ENCODE data around the gene MAGI2. TPM values are rescaled to one million over a fixed set of nuclear protein-coding genes. Genes with fewer than 3 reads are reported as not detected.

Gene MAGI2
- total RNA-seq, 1 donor from 2014 or later = 5.8 TPM

GRCh38 chr7:79096361-79096805 is 357.1 kb downstream of the MAGI2 start:
- Mint-ChIP-seq H3K27me3 (ENCODE audit: low read depth) (no peaks in the 10 kb centered on the region), H3K4me1 (ENCODE audit: low read depth) (no peaks in the 10 kb centered on the region), H3K36me3 (ENCODE audit: low read depth) (no peaks in the 10 kb centered on the region), H3K9me3 (ENCODE audit: low read depth) (no peaks in the 10 kb centered on the region), H3K27ac (ENCODE audit: unreplicated experiment) (no peak overlapping the region), H3K4me3 (ENCODE audit: unreplicated experiment) (no peak overlapping the region)
- DNase-seq (ENCODE audit: low spot score) = no peak
- TF ChIP-seq CTCF (IDR thresholded peaks at IDR 0.05) = no peak

- peaks cover 8% of the 10 kb centered on the region for H3K9me3 Mint-ChIP-seq (ENCODE audit: low read depth)
- H3K4me1 Mint-ChIP-seq (ENCODE audit: low read depth) = no peaks in the 10 kb centered on the region
- no peak overlapping the region for H3K4me3 Mint-ChIP-seq (ENCODE audit: unreplicated experiment)
- DNase-seq (ENCODE audit: low spot score) = no peak
- no peak for TF ChIP-seq CTCF (IDR thresholded peaks at IDR 0.05)
- no peak overlapping the region for H3K27ac Mint-ChIP-seq (ENCODE audit: unreplicated experiment)
- H3K27me3 Mint-ChIP-seq (ENCODE audit: low read depth) = no peaks in the 10 kb centered on the region
- no peaks in the 10 kb centered on the region for H3K36me3 Mint-ChIP-seq (ENCODE audit: low read depth)
These were observed 360.0 kb downstream of the MAGI2 start for GRCh38 chr7:79093421-79093820.

- H3K36me3 Mint-ChIP-seq (ENCODE audit: low read depth) = no peaks in the 10 kb centered on the region
- no peaks in the 10 kb centered on the region for H3K4me1 Mint-ChIP-seq (ENCODE audit: low read depth)
- H3K4me3 Mint-ChIP-seq (ENCODE audit: unreplicated experiment) = no peak overlapping the region
- no peak overlapping the region for H3K27ac Mint-ChIP-seq (ENCODE audit: unreplicated experiment)
- no peak for TF ChIP-seq CTCF (IDR thresholded peaks at IDR 0.05)
- no peak for DNase-seq (ENCODE audit: low spot score)
- peaks cover 13% of the 10 kb centered on the region for H3K9me3 Mint-ChIP-seq (ENCODE audit: low read depth)
- H3K27me3 Mint-ChIP-seq (ENCODE audit: low read depth) = no peaks in the 10 kb centered on the region
These were observed 361.8 kb downstream of the MAGI2 start for GRCh38 chr7:79091661-79092060.

- no peaks in the 10 kb centered on the region for H3K36me3 Mint-ChIP-seq (ENCODE audit: low read depth)
- H3K4me1 Mint-ChIP-seq (ENCODE audit: low read depth) = no peaks in the 10 kb centered on the region
- H3K4me3 Mint-ChIP-seq (ENCODE audit: unreplicated experiment) = no peak overlapping the region
- H3K27ac Mint-ChIP-seq (ENCODE audit: unreplicated experiment) = no peak overlapping the region
- no peak for DNase-seq (ENCODE audit: low spot score)
- H3K27me3 Mint-ChIP-seq (ENCODE audit: low read depth) = no peaks in the 10 kb centered on the region
- no peak for TF ChIP-seq CTCF (IDR thresholded peaks at IDR 0.05)
- H3K9me3 Mint-ChIP-seq (ENCODE audit: low read depth) = peaks cover 13% of the 10 kb centered on the region
These were observed 362.5 kb downstream of the MAGI2 start for GRCh38 chr7:79091011-79091410.

GRCh38 chr7:79090543-79090942 is 362.9 kb downstream of the MAGI2 start:
- Mint-ChIP-seq H3K9me3 (ENCODE audit: low read depth) (peaks cover 13% of the 10 kb centered on the region), H3K4me3 (ENCODE audit: unreplicated experiment) (no peak overlapping the region), H3K27ac (ENCODE audit: unreplicated experiment) (no peak overlapping the region), H3K36me3 (ENCODE audit: low read depth) (no peaks in the 10 kb centered on the region), H3K27me3 (ENCODE audit: low read depth) (peaks cover under 1% of the 10 kb centered on the region), H3K4me1 (ENCODE audit: low read depth) (no peaks in the 10 kb centered on the region)
- DNase-seq (ENCODE audit: low spot score) = no peak
- no peak for TF ChIP-seq CTCF (IDR thresholded peaks at IDR 0.05)

Data from chondrocyte (in vitro differentiated cells).